M059J (cell line): Measurements from ENCODE around the gene HCST. TPM values are rescaled to one million over a fixed set of nuclear protein-coding genes. Genes with fewer than 3 reads are reported as not detected.

Source experiments
- DNase-seq: peaks from one replicate; pipeline ENCODE4 v3.0.0-alpha.2; 2012; ENCODE audit warnings: low read depth
- total RNA-seq: library from RNA; depleted of rRNA; stranded (reverse); fragments of >200 nt; shearing (Covaris generic); gene quantifications from 2 replicates; pipeline ENCODE4 v1.2.3, GENCODE V29; 2014; rRNA removed

The HCST gene
- total RNA-seq, 1 experiment from 2014 or later, result not detected

DNA sequence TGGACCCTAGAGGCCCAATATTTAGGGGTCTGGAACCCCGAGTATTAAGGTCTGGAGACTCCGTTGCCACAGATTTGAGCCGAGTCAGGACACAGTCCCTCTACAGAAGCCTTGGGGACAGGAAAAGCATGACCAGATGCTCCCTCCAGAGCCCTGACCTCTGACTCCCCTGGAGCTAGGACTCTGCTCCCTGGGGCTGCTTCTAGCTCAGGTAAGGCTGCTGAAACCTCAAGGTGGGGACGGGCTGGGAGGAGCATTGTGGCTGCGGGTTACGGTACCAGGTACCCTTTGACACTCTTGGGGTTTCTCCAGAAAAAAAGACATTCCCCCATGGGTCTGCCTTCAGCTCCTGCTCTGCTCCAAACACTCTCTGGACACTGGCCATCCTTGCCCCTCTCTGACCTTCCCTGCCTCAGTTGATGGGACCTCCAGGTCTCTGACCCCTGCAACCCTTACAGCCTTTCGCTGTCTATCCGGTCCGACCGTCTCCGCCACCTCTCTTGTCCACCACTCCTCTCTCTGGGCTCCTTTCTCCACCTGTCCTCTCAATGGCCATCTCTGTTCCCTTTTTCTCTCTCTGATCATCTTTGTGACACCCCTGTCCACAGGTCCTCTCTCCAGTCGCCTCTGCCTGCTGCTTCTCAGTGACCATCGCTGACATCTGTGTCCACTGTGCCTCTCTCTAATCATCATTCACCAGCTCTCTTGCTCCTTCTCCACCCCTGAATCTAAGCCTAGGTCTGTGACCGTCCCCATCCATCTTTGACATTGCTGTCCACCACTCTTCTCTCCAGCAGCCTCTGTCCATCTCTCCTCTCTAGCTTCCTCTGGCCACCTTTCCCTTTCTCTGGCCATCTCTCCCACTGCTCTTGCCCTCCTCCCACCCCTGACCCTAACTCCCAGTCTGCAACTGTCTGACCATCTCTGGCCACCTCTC, 35.3 kb downstream of the HCST start:
- no peak for DNase-seq

DNA sequence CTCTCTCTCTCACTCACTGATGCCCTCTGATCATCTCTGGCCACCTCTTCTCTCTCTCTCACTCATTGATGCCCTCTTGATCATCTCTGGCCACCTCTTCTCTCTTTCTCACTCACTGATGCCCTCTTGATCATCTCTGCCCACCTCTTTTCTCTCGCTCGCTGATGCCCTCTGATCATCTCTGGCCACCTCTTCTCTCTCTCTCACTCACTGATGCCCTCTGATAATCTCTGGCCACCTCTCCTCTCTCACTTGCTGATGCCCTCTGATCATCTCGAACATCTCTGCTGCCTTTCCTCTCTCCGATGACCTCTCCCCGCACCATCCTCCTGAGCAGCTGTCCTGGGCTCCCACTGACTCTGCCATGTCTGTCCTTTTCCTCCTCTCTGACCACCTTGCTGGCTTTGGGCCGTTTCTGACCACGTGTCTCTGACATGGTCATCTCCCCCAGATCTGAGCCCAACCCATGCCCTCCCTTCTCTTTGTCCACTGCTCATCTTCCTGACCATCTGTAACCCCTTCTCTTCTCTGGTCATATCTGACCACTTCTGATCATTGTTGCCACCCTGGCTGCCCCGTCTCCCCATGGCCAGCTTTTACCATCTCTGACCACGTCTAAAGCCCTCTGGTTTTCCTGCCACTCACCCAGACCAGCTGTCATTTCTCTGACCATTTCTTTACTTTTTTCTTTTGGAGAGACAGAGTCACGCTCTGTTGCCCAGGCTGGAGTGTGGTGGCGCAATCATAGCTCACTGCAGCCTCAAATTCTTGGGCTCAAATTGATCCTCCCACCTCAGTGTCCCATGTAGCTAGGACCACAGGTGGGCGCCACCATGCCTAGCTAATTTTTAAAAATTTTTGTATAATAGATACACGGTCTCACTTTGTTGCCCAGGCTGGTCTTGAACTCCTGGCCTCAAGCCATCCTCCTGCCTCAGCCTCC, 36.2 kb downstream of the HCST start:
- DNase-seq, result no peak

DNA sequence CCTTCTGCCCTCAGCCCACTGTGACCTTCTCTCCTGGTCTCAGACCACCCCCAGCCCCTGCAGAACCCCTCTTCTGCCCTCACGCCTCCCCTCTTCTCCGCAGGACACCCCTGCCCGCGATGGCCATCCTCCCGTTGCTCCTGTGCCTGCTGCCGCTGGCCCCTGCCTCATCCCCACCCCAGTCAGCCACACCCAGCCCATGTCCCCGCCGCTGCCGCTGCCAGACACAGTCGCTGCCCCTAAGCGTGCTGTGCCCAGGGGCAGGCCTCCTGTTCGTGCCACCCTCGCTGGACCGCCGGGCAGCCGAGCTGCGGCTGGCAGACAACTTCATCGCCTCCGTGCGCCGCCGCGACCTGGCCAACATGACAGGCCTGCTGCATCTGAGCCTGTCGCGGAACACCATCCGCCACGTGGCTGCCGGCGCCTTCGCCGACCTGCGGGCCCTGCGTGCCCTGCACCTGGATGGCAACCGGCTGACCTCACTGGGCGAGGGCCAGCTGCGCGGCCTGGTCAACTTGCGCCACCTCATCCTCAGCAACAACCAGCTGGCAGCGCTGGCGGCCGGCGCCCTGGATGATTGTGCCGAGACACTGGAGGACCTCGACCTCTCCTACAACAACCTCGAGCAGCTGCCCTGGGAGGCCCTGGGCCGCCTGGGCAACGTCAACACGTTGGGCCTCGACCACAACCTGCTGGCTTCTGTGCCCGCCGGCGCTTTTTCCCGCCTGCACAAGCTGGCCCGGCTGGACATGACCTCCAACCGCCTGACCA, 37.2 kb downstream of the HCST start:
- DNase-seq, result no peak

DNA sequence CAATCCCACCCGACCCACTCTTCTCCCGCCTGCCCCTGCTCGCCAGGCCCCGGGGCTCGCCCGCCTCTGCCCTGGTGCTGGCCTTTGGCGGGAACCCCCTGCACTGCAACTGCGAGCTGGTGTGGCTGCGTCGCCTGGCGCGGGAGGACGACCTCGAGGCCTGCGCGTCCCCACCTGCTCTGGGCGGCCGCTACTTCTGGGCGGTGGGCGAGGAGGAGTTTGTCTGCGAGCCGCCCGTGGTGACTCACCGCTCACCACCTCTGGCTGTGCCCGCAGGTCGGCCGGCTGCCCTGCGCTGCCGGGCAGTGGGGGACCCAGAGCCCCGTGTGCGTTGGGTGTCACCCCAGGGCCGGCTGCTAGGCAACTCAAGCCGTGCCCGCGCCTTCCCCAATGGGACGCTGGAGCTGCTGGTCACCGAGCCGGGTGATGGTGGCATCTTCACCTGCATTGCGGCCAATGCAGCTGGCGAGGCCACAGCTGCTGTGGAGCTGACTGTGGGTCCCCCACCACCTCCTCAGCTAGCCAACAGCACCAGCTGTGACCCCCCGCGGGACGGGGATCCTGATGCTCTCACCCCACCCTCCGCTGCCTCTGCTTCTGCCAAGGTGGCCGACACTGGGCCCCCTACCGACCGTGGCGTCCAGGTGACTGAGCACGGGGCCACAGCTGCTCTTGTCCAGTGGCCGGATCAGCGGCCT, 37.9 kb downstream of the HCST start:
- no peak for DNase-seq

DNA sequence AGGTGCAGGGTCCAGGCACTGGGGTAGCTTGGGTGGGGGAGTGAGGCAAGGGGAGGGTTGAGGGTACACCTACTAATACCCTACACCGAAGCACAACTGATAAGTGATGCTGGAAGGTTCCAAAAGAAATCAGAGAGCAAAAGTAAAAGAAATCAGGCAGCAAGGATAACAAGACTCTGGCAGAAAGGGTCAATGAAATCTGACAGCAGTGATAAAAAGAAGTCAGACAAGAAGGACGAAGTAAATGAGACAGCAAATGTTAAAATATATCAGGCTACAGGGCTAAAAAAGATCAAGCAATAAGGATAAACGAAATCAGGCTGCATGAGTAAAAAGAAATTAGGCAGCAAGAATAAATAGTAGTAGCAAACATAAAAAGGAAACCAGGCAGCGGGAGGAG, 38.5 kb downstream of the HCST start:
- DNase-seq, result no peak

DNA sequence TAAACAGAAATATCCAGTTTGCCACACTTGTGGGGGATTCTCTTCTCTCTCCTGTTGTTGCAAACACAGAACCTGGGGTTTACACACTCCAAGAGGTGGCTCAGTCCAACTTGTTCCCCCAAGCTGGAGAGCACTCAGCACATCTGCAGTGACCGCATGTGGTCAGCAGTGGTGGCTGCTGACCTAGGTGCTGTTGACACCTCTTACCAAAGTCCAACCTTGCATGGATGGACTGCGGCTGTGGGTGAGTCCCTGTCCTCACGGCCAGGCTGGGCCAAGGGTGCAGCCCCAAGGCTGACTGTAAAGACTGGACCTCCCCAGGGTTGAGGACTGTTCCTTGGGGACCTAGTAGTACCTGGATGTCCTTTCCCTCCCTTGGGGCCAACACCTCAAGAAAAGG, 39.9 kb downstream of the HCST start:
- no peak for DNase-seq

DNA sequence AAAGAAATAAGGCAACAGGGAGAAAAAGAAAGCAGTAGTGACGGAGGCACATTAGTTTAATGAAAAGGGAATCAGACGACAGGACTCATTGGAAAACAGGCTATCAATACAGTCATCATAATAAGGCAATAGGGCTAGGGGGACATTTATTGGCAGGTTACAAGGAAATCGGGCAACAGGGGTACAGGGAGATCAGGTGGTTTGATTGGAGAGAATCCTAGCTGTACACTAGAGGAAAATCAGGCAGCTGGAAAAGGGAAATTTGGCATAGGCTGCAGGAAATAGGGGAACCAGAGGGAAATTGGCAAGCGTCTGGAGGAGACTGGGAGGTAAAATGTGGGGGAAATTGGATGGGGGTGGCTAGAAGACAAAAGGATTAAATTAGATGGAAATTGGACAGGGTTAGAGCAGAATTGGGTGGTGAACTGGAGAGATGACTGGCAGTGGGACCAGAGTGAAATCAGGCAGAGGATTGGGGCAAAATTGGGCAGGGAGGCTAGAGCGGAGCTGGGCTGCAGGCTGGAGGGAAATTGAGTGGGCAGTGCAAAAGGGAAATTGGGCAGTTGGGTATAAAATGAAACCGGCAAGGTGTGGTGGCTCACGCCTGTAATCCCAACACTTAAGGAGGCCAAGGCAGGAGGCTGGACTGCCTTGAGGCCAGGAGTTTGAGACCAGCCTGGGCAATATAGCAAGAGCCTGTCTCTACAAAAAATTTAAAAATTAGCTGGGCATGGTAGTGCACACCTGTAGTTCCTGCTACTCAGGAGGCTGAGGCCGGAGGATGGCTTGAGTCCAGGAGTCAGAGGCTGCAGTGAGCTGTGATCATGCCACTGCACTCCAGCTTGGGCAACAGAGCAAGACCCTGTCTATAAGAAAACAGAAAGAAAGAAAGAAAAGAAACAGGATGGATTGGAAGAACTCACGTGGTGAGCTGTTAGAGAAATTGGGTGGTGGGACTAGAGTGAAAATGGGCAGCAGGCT, 41.3 kb downstream of the HCST start:
- DNase-seq, result no peak

DNA sequence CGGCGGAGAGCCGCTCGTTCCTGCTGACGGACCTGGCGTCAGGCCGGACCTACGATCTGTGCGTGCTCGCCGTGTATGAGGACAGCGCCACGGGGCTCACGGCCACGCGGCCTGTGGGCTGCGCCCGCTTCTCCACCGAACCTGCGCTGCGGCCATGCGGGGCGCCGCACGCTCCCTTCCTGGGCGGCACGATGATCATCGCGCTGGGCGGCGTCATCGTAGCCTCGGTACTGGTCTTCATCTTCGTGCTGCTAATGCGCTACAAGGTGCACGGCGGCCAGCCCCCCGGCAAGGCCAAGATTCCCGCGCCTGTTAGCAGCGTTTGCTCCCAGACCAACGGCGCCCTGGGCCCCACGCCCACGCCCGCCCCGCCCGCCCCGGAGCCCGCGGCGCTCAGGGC, 42.2 kb downstream of the HCST start:
- DNase-seq, result no peak

DNA sequence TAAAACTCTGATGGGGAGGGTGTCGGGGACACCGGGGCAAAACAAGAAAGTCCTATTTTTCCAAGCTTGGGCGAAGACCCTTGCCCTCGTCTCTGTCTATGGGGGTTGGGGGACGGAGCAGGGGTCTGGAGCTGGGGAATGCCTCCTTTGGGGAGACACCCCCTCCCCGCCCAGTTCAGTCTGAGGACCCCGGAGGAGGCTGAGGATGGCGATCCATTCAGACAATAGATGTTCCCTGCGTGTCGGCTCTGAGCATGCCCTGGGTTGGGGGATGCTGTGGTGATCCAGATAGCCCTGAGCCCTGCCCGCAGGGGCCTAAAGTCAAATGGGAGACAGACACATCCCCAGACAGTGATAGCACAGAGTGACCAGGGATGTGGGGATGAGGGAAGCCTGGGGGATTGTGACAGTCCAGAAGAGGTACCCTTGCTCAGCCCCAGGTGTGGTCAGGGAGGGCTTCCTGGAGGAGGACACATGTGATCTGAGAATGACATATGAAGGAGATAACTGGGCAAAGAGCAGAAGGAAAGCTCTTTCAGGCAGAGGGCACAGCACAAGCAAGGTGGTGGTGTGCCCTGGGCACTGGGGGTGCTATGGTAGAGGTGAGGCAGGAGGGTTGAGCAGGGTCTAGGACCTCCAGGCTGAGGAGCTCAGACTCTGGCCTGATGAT, 42.9 kb downstream of the HCST start:
- DNase-seq, result no peak

DNA sequence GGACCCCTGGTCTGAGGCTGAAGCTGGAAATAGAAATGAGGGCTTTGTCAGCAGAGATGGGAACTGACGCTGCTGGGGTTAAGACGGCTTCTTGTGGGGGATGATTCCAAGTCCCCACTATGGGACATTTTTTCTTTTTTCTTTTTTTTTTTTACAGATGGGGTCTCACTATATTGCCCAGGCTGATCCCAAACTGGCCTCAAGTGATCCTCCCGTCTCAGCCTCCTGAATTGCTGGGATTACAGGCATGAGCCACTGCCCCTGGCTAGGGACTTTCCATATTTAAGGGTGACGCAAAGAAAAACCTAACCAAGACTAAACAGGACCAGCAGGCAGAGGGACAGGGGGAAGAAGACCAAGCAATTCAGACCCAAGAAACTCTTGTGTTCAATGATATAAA, 43.9 kb downstream of the HCST start:
- no peak for DNase-seq

DNA sequence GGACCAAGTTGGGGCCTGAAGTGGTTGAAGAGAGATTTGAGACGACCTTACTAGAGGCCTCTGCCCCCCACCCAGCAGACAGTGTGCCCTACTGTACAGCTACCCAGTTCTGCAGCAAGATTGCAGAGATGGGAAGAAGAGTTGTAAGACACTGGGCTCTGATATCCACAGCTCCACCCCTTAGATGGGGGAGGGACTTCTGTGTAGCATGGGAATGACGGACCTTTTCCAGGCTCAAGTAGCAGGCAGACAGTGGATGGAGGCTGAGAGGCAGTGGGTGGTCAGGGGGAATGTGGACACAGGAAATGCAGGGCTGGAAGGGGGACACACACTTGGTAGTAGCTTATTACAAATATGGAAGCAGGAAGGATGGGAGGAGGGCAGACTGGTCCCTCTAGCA, 46.8 kb downstream of the HCST start:
- no peak for DNase-seq

Other genes with a start within 250 kb of the HCST start
- gene UPK1A, start 236.0 kb upstream of the HCST start, total RNA-seq, result 0.47 TPM in 1 of 2 replicates, not detected in the other
- not detected in 2 replicates for gene ZBTB32, start 198.0 kb upstream of the HCST start, total RNA-seq
- 4.9 and 8.8 TPM in 2 replicates for gene KMT2B, start 184.5 kb upstream of the HCST start, total RNA-seq
- 8.8 and 24.0 TPM in 2 replicates for gene IGFLR1, start 160.1 kb upstream of the HCST start, total RNA-seq
- gene U2AF1L4, start 157.1 kb upstream of the HCST start, total RNA-seq, result 18.0 and 24.9 TPM in 2 replicates
- gene PSENEN, start 156.9 kb upstream of the HCST start, total RNA-seq, result 90.5 and 108 TPM in 2 replicates
- gene LIN37, start 154.0 kb upstream of the HCST start, total RNA-seq, result 4.3 and 12.2 TPM in 2 replicates
- gene HSPB6, start 145.5 kb upstream of the HCST start, total RNA-seq, result 0.39 and 0.47 TPM in 2 replicates
- gene PROSER3, start 144.4 kb upstream of the HCST start, total RNA-seq, result 5.9 and 7.4 TPM in 2 replicates
- gene ARHGAP33, start 127.0 kb upstream of the HCST start, total RNA-seq, result 1.5 and 4.2 TPM in 2 replicates
- gene PRODH2, start 89.7 kb upstream of the HCST start, total RNA-seq, result not detected in 2 replicates
- not detected in 2 replicates for gene NPHS1, start 50.0 kb upstream of the HCST start, total RNA-seq
- 0.07 and 0.17 TPM in 2 replicates for gene KIRREL2, start 45.6 kb upstream of the HCST start, total RNA-seq
- gene APLP1, start 34.0 kb upstream of the HCST start, total RNA-seq, result 42.4 and 51.5 TPM in 2 replicates
- gene NFKBID, start 2.0 kb upstream of the HCST start, total RNA-seq, result 0.91 and 6.1 TPM in 2 replicates
- gene TYROBP, start 5.8 kb downstream of the HCST start, total RNA-seq, result not detected in 2 replicates
- gene LRFN3, start 33.8 kb downstream of the HCST start, total RNA-seq, result 3.3 and 4.6 TPM in 2 replicates
- 32.0 and 40.1 TPM in 2 replicates for gene SDHAF1, start 92.7 kb downstream of the HCST start, total RNA-seq
- not detected in 2 replicates for gene SYNE4, start 106.3 kb downstream of the HCST start, total RNA-seq
- gene ALKBH6, start 111.7 kb downstream of the HCST start, total RNA-seq, result 54.6 and 64.6 TPM in 2 replicates
- gene CLIP3, start 130.3 kb downstream of the HCST start, total RNA-seq, result 1.3 and 6.7 TPM in 2 replicates
- gene THAP8, start 151.8 kb downstream of the HCST start, total RNA-seq, result 4.3 and 6.8 TPM in 2 replicates
- gene WDR62, start 152.4 kb downstream of the HCST start, total RNA-seq, result 10.8 and 19.4 TPM in 2 replicates
- 0.39 TPM in 1 of 2 replicates, not detected in the other for gene OVOL3, start 208.6 kb downstream of the HCST start, total RNA-seq
- gene POLR2I, start 212.3 kb downstream of the HCST start, total RNA-seq, result 90.4 and 115 TPM in 2 replicates
- gene TBCB, start 212.9 kb downstream of the HCST start, total RNA-seq, result 307 and 372 TPM in 2 replicates
- 425 and 426 TPM in 2 replicates for gene CAPNS1, start 237.5 kb downstream of the HCST start, total RNA-seq
- gene COX7A1, start 249.9 kb downstream of the HCST start, total RNA-seq, result not detected in 2 replicates